Tongue (tissue), 2 donors: Measurements from ENCODE around the gene ORC1. TPM values are rescaled to one million over a fixed set of nuclear protein-coding genes. Genes with fewer than 3 reads are reported as not detected.

Experiments
- DNase-seq: peaks from one replicate; pipeline ENCODE4 v3.0.0-alpha.2; 2015
- total RNA-seq: library from RNA; depleted of rRNA; stranded (reverse); fragments of >200 nt; gene quantifications from one replicate; pipeline ENCODE4 v1.2.3, GENCODE V29; 2014

The ORC1 gene
- 1.7 TPM for total RNA-seq

GRCh38 chr1:52404116-52404974, at the start of gene ORC1, which contains the start of gene PRPF38A:
Gene ORC1 (minus strand): TSS chr1:52404423. CDS start chr1:52402223, 2,200 bp downstream.
Gene PRPF38A (plus strand): TSS chr1:52404602. CDS start chr1:52404750, 148 bp downstream.
- DNase-seq: peak; percentile 99

DNA sequence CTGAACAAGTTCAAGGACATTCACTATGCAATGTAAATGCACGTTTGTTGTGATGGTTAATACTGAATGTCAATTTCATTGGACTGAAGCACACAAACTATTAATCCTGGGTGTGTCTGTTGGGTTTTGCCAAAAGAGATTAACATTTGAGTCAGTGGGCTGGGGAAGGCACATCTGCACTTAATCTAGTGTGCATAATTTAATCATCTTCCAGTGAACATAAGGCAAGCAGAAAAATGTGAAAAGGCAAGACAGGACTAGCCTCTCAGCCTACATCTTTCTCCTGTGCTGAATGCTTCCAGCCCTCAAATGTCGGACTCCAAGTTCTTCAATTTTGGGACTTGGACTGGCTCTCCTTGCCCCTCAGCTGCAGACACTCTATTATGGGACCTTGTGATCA, 40.2 kb upstream of the ORC1 start:
- DNase-seq: peak; percentile 6

DNA sequence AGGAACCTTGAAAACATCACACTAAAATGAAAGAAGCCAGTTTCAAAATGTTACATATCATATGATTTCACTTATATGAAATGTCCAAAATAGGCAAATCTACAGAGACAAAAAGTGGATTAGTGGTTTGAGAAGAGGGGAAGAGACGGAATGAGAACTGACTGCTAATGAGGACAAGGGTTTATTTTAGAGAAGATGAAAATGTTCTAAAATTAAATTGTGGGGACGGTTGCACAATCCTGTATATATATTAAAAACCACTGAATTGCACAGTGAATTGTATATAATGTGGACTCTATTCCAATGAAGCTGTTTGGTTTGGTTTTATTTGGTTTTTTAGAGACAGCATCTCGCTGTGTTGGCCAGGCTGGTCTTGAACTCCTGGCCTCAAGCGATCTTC, 35.8 kb upstream of the ORC1 start:
- DNase-seq: no peak

DNA sequence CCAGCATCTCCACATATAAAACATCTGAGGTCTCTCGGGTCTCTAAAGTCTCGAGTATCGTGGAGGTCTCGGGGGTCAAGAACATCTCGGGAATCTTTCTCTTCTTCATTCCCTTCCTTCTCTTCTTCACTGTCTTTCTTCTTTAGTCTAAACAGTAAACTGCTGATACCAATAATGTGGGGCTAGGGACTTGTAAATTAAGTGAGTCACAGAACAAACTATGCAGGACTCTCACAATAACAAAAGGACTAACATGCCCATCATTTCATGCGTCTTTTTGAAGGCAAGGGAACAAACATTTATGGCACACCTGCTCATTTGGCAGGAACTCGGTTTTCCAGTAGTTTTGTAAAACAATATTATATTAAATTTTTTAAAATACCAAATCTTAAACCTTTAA, 32.6 kb upstream of the ORC1 start:
- no peak for DNase-seq

DNA sequence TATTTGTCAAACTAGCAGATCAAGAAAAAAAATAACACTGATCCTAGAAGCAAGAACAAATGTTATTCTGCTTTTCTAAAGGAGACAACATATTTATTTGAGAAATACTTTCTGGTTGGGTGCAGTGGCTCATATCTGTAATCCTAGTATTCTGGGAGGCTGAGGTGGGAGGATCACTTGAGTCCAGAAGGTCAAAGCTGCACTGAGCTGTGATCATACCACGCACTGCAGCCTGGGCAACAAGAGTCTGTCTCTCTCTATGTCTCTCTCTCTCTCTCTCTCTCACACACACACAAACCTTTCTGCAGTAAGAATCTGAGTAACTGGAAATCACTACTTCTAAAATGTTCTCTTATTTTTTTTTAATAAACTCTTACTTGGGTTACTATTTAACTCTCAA, 31.4 kb upstream of the ORC1 start:
- DNase-seq: no peak

DNA sequence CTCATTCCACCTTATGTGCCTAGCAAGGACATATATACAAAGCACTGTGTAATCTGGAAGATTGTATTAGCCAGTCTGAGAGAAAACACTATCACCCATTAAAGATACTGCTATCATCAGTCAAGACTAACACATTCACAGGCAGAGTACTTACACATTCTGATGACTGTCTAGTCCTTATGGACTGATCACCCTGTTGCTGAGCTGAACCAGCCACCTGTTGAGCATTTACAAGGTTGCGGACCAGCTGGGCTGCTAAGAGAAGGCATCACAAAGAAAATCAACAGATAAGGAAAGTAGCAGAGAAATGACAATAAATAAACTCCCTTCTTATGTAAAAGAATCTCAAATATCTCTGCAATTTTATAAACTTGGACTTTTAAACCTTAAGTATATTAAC, 31.0 kb upstream of the ORC1 start:
- no peak for DNase-seq

DNA sequence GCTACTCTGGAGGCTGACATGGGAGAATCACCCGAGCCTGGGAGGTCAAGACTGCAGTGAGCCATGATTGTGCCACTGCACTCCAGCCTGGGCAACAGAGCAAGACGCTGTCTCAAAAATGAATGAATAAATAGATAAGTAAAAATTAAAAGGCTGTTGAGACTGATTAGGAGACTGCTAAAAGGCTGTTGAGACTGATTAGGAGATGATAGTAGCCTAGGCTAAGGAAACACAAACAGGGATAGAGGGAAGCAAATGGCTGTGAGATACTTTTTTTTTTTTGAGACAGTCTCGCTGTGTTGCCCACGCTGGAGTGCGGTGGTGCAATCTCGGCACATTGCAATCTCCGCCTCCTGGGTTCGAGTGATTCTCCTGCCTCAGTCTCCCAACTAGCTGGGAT, 28.6 kb upstream of the ORC1 start:
- no peak for DNase-seq

DNA sequence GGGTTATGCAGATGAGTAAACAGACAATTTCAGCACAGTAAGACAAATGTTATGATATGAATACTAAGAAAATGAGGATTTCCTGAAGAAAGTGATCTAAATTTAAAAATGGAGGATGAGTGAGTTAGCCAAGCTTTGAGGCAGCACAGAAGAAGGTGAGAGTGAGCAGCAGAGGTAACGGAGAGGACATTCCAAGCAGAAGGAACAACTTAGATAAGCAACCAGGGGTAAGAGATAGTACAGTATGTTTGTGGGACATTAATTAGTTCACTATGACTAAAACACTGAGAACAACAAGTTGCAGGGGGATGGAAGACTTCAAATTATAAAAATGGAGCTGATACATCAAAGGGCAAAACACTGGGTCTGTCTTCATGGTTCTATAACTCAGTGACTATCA, 22.9 kb upstream of the ORC1 start:
- no peak for DNase-seq

DNA sequence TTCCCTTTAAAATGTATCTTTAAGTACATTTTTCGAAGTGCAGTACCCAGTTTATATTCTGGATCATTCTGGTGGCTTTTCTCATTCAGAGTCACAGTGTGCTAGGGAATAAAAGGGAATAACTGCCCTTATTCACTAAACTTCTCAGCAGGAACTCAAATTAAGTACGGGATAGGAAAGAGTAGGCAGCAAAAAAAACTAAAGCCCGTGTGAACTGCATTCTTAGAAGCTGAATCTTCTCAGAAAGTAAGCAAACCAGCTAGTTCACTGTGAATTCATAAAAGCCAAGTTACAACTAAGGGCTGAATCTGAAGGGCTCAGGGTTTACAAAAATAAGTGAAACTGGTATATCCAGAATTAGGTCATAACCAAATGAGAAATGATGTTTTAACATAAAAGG, 22.1 kb upstream of the ORC1 start:
- DNase-seq: no peak

DNA sequence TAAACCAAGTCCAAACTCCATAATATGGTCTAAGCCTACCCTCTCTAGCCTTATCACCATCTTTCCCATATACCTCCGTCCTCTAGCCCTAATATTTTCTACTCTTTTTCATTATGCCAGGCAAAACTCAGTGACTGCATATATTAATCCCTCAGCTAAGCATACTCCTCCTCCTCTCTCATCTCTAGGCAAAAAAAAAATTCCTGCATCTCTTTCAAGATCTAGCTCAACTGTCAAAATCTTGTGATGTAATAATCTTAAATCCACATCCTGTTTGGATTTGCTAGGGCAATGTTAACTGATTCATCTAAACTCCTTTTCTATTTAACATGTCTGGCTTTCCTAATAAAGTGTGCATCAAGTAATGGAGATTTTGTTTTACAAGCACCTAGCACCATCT, 20.6 kb upstream of the ORC1 start:
- no peak for DNase-seq

DNA sequence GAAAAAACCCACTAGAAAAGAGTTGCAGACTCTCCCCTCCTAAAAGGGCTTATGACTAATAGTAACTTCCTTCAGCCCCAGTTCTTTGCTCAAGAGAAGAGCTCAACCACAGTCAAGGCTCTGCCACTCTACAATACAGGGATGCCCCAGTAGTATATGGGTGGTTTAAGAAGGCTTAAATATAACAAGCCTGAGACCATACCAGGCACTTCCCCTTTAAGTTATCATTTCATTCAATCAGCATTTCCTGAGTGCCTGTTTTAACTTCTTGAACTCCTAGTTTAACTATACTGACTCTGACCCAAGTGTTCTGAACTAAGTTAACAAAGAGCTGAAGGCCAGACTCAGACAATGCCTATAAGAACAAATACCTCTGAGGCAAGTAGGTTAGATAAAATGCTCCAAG, 20.0 kb upstream of the ORC1 start:
- no peak for DNase-seq

GRCh38 chr1:52423771-52424170, 19.5 kb upstream of the ORC1 start:
- no peak for DNase-seq

GRCh38 chr1:52423055-52423454, 18.8 kb upstream of the ORC1 start:
- no peak for DNase-seq

DNA sequence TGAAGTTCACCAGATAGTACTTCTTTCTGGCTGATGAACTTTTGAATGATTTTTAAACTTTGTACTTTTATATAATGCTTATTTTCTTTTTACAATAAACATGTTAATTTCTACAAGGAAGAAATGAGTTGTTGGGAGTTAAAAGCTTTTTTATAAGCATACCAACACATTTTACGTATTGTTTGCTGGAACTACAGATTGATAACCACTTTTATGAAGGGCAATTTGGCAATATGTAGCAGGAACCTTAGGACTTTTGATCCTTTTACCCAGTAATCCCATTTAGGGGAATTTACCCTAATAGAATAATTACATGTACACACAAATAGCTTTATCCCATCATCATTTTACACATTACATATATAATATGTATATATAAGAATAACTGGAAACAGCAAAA, 16.5 kb upstream of the ORC1 start:
- no peak for DNase-seq

GRCh38 chr1:52416811-52417210, 12.6 kb upstream of the ORC1 start:
- DNase-seq: no peak

DNA sequence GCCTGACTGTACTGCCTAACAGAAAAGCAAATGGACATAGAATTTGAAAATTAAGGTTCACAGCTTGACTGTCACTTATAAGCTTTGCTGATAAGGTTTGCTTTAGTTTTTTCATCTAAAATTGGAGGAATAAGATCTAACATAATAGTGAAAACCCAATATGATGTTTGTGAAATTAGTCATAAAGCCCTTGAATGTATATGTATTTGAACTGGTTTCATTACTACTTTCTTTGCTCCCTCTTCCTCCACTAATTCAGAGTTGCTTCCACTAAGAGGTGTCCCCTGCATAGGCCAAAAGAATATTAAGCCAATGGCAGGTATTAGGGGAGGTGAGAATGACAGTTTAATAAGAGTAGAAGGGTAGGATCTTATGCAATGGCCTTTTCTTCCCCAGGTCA, 10.7 kb upstream of the ORC1 start:
- DNase-seq: no peak

GRCh38 chr1:52413410-52413989, 9.3 kb upstream of the ORC1 start:
- no peak for DNase-seq

DNA sequence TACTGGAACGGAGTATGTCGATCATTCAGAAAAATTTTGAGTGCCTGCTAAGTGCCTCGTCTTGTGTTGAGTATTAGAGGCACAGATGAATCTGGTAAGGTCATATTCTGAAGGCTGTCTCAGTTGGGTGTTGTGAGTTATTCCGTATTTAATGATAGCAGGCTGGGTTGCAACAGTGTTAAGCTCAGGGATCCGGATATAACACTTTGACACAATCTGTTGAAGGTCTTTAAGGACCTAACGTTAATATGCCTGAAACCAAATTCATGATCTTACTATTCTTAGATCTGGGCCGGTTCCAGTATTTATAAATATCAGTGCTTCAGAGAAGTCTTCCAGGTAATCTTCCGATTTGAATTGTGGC, 734 bp upstream of the ORC1 start:
- DNase-seq: no peak

GRCh38 chr1:52403566-52404115, 582 bp downstream of the ORC1 start:
- DNase-seq: peak; percentile 46

DNA sequence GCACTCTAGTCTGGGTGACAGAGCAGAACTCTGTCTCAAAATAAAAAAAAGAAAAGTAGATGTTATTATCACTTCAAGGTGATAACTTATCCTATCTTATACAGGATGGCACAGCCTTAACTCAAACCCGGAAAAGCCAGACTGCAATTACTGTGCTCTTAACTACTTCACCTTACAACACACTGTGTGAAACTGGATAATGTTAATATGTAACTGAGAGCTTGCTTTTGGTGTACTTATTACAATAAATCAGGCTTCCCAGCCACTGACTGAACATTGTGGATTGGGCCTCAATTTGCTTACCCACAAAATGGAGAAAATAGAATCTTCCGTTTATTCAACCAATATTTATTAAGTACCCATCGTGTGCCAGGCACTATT, 1.4 kb downstream of the ORC1 start:
- DNase-seq: no peak

DNA sequence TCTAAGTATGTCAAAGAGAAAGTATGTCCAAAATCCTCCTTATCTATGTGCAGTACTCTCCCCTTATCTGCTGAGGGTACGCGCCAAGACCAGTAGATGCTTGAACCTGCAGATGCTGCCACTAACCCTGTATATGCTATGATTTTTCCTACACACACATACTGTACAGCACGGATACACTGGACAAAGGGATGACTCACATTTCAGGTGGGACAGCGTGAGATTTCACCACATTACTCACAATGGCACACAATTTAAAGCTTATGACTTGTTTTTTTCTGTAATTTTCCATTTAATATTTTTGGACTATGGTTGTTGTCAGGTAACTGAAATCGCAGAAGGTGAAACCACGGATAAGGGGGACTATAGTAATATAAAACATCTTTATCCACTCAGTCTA, 4.1 kb downstream of the ORC1 start:
- DNase-seq: no peak

- DNase-seq: no peak
These were observed 4.6 kb downstream of the ORC1 start for GRCh38 chr1:52399629-52400028.

DNA sequence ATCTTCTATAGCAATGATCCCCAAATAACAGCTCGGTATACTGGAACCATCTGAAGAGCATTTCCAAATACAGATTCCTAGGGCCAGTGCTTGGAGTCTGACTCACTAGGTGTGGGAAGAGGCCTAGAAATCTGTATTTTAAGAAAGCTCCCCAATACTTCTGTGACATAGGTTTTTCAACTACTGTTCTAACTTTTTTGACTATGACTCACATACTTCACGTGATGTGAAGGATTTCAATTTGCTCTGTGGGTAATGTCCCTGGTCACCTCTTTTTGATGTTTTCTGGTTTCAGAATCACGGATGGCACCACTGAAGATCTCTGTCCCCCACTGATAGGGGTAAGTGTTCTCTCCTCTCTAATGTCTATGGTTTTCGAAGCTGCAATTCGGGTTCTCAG, 11.0 kb downstream of the ORC1 start:
- no peak for DNase-seq

DNA sequence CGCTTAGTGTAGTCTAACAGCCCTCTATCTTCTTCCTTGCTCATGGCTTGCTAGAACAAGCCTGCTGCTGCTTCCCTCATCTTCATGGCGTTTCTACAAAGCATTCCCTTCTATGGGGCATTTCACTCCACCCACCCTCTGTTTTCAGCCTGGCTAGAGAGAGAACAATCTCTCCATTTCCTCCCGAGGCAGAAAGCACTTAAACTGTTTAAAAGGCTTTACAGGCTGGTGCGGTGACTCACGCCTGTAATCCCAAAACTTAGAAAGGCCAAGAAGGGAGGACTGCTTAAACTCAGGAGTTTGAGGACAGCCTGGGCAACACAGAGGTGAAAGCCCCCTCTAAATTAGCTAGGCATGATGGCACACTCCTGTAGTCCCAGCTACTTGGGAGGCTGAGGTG, 17.8 kb downstream of the ORC1 start:
- no peak for DNase-seq
